Vagina (tissue), 2 donors: ENCODE measurements around the gene IRAK1.

ENCODE experiments used
- POLR2A ChIP-seq, 2 donors: fragments of 450-650 bp; IDR thresholded peaks; one replicate each; pipeline ENCODE4 v1.6.1; 2017; ENCODE audit warnings: antibody characterized with exemption in 2 of 2, mild to moderate bottlenecking in 2 of 2, moderate library complexity in 2 of 2
- TF ChIP-seq, protein P1 (sequence below), 3 experiments: fragments of 450-650 bp in 2 of 3; fragments of 200-600 bp in 1 of 3; sonication (generic) in 1 of 3; IDR thresholded peaks; one replicate each; pipeline ENCODE4 v1.5.1; 2017 to 2019; ENCODE audit warnings: antibody characterized with exemption in 3 of 3, mild to moderate bottlenecking in 2 of 3, moderate library complexity in 2 of 3

DNA sequence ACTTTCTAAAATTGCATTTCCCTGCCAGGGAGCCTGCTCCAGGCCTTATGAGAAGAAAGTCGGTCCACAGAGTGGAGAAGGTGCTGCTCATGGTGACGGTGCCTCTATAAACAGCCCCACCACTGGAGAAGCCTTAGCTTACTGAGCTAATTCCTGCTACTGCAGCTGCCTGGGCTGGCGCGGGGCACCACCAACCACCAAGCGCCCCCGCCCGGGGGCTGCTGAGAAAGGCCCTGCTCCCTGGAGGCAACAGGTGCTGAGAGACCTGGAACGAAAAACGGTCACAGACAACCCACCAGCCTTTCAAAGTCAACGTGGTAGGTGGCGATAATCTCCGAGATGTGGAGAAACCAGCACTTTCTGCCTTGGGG lies 51.0 kb downstream of the IRAK1 start:
- TF ChIP-seq, protein P1, sequence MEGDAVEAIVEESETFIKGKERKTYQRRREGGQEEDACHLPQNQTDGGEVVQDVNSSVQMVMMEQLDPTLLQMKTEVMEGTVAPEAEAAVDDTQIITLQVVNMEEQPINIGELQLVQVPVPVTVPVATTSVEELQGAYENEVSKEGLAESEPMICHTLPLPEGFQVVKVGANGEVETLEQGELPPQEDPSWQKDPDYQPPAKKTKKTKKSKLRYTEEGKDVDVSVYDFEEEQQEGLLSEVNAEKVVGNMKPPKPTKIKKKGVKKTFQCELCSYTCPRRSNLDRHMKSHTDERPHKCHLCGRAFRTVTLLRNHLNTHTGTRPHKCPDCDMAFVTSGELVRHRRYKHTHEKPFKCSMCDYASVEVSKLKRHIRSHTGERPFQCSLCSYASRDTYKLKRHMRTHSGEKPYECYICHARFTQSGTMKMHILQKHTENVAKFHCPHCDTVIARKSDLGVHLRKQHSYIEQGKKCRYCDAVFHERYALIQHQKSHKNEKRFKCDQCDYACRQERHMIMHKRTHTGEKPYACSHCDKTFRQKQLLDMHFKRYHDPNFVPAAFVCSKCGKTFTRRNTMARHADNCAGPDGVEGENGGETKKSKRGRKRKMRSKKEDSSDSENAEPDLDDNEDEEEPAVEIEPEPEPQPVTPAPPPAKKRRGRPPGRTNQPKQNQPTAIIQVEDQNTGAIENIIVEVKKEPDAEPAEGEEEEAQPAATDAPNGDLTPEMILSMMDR (IDR thresholded peaks at IDR 0.05): no peak
- TF ChIP-seq POLR2A (IDR thresholded peaks at IDR 0.05): no peak
